ENCODE data around the gene SGPL1.

- TF ChIP-seq CTCF (optimal IDR thresholded peaks at IDR 0.05 in 1 of 3, IDR thresholded peaks at IDR 0.05 in 1 of 3, conservative IDR thresholded peaks at IDR 0.05 in 1 of 3; ENCODE audit: extremely low read depth in 1 of 3, insufficient read depth in 2 of 3, low read length in 3 of 3) = no peak
- TF ChIP-seq EZH2 (IDR thresholded peaks at IDR 0.05; ENCODE audit: low read length) = no peak
Measured at GRCh38 chr10:70928140-70928539, 112.4 kb downstream of the SGPL1 start.
